Neuron (in vitro differentiated cells): ENCODE data around the gene TRMT13.

Source experiments
- H2AFZ ChIP-seq: one replicate; pipeline ENCODE4 v1.6.1; 2013; ENCODE audit warnings: low read depth, mild to moderate bottlenecking, inconsistent platforms, low read length, moderate library complexity
- H3K27me3 ChIP-seq: one replicate; pipeline ENCODE4 v1.6.1; 2013; ENCODE audit warnings: low read length; ENCODE audit not compliant: insufficient read depth
- H3K36me3 ChIP-seq: one replicate; pipeline ENCODE4 v1.6.1; 2013; ENCODE audit warnings: low read length; ENCODE audit not compliant: insufficient read depth
- H3K4me1 ChIP-seq: one replicate; pipeline ENCODE4 v1.6.1; 2013; ENCODE audit warnings: low read length; ENCODE audit not compliant: insufficient read depth
- H3K4me3 ChIP-seq: 2 replicates; pipeline ENCODE4 v1.5.1; 2013; ENCODE audit warnings: mild to moderate bottlenecking, low read length, moderate library complexity
- H3K9me3 ChIP-seq: one replicate; pipeline ENCODE4 v1.6.1; 2013; ENCODE audit warnings: low read length

Gene TRMT13, protein sequence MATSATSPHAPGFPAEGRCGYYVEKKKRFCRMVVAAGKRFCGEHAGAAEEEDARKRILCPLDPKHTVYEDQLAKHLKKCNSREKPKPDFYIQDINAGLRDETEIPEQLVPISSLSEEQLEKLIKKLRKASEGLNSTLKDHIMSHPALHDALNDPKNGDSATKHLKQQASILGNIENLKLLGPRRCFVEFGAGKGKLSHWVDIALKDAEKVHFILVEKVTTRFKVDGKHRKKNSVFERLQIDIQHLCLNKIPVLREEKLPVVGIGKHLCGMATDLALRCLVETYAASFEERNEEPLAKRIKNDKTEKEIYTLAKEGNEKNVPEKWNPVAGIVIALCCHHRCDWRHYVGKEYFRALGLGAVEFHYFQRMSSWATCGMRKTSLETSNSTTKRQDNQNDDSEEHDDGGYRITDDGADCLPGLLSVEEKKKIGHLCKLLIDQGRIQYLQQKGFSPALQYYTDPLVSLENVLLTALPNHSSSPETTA

DNA sequence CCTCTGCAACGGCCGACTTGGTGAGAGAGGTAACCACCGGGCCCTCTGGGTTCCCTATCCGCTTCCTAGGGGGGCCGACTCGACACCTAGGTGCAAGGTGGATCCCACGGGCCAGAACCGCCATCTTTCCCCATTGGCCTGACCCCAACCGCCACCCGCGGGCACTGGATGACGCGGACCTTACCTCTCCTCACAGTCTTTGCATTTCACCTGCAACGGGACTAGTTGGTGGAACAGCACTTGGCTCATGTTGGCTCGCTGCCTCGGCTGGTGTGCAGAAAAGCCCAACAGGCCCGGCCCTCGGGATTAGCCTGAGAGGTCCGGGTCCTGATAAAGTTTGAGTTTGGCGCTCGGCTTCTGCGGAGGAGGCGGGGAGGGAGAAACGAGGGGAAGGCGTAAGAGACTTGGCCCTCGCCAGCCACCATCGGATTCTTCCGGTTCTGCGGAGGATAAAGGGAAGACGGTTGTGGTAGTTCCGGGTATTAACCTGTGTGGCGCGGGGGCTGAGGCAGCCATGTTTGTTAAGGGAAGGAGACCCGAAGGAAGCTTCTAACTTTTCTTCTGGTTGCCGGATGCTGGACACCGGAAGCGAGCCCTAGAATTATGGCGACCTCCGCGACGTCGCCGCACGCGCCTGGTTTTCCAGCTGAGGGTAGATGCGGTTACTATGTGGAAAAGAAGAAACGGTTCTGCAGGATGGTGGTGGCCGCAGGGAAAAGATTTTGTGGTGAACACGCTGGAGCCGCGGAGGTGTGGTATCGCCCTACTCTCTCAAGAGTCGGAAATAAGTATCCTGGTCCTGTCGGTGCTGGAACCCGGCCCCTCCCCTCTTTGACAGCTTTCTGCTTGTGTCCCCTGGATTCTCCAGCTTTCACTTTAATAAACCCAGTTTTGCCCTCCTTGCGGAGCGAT lies at the start of gene TRMT13, which contains the start of gene SASS6:
Gene TRMT13 (plus strand): TSS at position 598 of the 912 bp plus-strand sequence. CDS start 6 bp downstream, at position 604.
Gene SASS6 (minus strand): TSS at position 365 of the 912 bp plus-strand sequence. CDS start 116 bp downstream, at position 249.
- Histone ChIP-seq H2AFZ (peak within 1 kb of the TSS; percentile 95), H3K9me3 (no peaks in the 10 kb centered on the region), H3K27me3 (no peaks in the 10 kb centered on the region), H3K36me3 (peaks cover 14% of the 10 kb centered on the region), H3K4me3 (peak within 1 kb of the TSS; percentile 89), H3K4me1 (peaks cover 16% of the 10 kb centered on the region)

DNA sequence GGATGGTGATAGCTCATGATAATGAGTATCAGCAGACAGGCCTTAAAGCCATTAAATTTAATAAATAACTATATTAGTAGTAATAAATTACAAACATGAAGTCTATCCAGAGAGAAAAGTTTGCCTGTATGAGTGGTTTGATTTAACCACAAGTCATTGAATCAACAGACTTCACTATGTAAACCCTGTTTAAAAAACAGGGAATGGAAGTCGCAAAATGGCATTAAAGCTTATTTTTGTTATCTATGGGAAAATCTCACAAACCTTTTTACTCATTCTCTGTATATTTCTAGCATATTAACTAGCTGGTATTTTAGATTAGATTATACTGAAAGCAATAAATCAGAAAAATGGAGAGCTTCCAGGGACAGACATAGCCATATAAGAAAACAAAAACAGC lies 45.6 kb upstream of the TRMT13 start:
- peaks cover 32% of the 10 kb centered on the region for H3K36me3 ChIP-seq

DNA sequence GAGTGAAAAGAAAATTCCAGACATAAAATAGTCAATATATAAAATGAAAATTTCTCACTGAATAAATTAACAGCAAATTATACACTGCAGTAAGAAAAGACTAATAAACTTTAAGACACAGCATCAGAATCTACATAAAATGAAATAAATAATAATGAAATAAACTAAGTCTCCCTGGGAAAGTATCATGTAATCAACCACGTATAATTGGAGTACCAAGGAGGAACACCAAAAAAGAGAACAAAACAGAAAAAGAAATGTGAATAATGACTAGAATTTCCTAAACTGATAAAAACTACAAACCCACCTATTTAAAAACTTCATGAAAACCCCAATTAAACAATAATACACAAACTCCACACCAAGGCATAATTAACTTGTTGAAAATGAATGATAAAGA lies 43.9 kb upstream of the TRMT13 start:
- no peak overlapping the region for H2AFZ ChIP-seq
- no peaks in the 10 kb centered on the region for H3K9me3 ChIP-seq
- H3K4me3 ChIP-seq, result no peak overlapping the region
- H3K4me1 ChIP-seq, result no peaks in the 10 kb centered on the region
- H3K36me3 ChIP-seq, result peaks cover 26% of the 10 kb centered on the region
- no peaks in the 10 kb centered on the region for H3K27me3 ChIP-seq

More for the DNA sequence above, 45.6 kb upstream of the TRMT13 start:
- H3K9me3 ChIP-seq, result no peaks in the 10 kb centered on the region
- no peaks in the 10 kb centered on the region for H3K27me3 ChIP-seq
- H3K4me1 ChIP-seq, result no peaks in the 10 kb centered on the region
- H2AFZ ChIP-seq, result no peak overlapping the region
- H3K4me3 ChIP-seq, result no peak overlapping the region

DNA sequence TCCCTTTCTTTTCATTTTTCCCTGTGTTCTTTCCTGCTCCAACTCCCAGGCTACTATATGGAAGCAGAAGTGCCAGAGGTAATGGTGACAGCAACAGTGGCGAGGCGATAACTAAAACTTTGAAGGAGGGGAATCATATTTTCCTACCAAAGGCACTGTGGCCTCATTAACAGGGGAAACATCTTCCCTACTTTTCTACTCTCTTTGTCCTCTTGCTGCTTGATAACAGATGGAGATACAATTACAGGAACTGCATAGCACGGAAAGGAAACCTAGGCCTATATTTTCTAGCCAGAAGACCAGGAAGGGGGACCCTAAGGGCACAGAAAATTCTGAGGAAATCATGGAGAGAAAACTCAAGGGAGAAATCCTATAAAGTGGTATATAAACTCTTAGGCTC lies 42.5 kb upstream of the TRMT13 start:
- Histone ChIP-seq H3K4me1 (no peaks in the 10 kb centered on the region), H3K36me3 (peaks cover 18% of the 10 kb centered on the region), H3K27me3 (no peaks in the 10 kb centered on the region), H3K9me3 (no peaks in the 10 kb centered on the region), H3K4me3 (no peak overlapping the region), H2AFZ (no peak overlapping the region)

DNA sequence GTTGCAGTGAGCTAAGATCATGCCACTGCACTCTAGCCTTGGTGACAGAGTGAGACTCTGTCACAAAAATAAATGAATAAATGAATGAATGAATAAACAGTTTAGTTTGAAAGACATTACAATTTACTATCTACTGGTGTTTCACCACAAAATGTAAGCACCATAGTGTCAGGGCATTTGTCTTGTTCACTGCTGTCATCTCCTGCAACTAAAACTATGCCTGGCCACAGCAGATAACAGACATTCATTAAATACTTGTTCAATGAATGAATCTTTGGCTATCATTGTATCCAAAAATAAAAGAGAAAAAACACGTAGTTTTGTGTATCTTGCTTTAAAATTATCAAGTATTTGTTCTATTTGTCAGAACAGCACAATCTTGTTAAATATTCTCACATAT lies 32.8 kb upstream of the TRMT13 start:
- peaks cover 51% of the 10 kb centered on the region for H3K36me3 ChIP-seq
- H3K4me3 ChIP-seq, result no peak overlapping the region

DNA sequence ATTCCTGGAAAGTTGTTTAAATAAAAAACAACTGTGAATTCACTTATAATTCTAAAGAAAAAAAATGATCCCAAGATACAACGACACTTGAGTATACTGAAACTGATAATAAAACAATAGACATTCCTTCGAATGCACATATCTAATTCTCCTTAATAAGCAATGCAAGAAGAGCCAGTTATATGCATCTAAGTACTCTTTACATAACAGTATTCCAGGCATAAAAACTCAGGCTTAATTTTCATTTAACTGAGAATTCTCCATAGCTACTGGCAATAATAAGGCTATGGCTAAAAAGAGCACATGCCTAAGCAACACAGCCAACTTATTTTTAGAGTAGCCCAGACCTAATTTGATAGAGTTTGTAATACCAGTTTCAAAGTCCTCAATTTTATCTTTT lies 31.4 kb upstream of the TRMT13 start:
- Histone ChIP-seq H3K36me3 (peaks cover 60% of the 10 kb centered on the region), H3K4me1 (no peaks in the 10 kb centered on the region)

More for the DNA sequence above, 32.8 kb upstream of the TRMT13 start:
- Histone ChIP-seq H3K27me3 (no peaks in the 10 kb centered on the region), H3K4me1 (no peaks in the 10 kb centered on the region), H3K9me3 (peaks cover 2% of the 10 kb centered on the region), H2AFZ (no peak overlapping the region)

DNA sequence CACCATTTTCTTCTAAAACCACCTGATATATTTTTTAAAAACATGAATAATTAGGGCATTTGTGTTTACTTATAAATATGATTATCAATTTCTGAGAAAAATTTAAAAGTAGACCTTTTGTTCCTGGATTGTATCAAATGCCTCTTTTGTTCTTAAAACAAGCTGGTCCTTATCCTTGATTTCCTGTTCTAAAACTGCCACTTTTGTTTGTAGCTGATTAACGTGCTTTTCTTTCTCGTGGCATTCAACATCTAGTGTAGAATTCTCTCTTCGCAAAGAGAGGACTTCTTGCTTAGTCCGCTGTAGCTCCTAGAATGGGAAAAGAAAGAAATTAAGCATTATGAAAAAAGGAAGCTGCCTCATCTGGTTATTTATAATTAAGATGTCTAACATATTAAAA lies 25.3 kb upstream of the TRMT13 start:
- Histone ChIP-seq H3K36me3 (peaks cover 47% of the 10 kb centered on the region), H3K4me3 (no peak overlapping the region), H2AFZ (no peak overlapping the region), H3K4me1 (no peaks in the 10 kb centered on the region), H3K27me3 (no peaks in the 10 kb centered on the region), H3K9me3 (no peaks in the 10 kb centered on the region)

More for the DNA sequence above, 31.4 kb upstream of the TRMT13 start:
- Histone ChIP-seq H3K9me3 (peaks cover 2% of the 10 kb centered on the region), H2AFZ (no peak overlapping the region), H3K27me3 (no peaks in the 10 kb centered on the region), H3K4me3 (no peak overlapping the region)

DNA sequence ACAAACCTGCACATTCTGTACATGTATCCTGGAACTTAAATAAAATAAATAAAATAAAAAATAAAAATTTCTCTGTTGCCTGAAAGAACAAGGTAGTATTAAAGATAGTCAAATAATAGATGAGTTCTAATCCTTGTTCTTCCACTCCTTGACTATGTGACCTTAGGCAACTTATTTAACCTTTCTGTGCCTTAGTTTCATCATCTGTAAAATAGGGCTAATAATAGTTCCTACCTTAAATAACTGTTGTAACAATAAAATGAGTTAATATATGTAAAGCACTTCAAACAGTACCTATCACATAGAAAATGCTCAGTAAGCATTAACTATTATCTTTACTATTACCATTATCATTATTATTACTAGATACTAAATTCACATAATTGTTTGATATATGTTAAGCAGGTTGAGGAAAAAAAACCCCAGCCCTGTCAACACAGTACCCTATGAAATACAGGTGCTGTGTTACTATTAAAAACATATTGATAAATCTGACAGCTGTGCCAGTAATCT lies 23.4 kb upstream of the TRMT13 start:
- Histone ChIP-seq H3K27me3 (no peaks in the 10 kb centered on the region), H3K4me1 (no peaks in the 10 kb centered on the region), H3K4me3 (no peak overlapping the region), H3K36me3 (peaks cover 32% of the 10 kb centered on the region), H2AFZ (no peak overlapping the region), H3K9me3 (no peaks in the 10 kb centered on the region)

DNA sequence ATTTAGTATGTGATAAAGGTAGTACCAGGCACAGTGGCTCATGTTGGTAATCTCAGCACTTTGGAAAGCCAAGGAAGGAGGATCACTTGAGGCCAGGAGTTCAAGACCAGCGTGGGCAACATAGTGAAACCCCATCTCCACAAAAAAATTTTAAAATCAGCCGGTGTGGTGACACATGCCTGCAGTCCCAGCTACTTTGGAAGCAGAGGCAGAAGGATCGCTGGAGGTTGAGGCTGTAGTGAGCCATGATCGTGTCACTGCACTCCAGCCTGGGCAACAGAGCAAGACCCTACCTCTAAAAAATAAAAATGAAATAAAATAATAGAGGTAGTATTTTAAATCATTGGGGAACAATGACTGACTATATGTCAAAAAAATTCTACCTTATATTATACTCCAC lies 17.4 kb upstream of the TRMT13 start:
- no peaks in the 10 kb centered on the region for H3K4me1 ChIP-seq
- no peak overlapping the region for H3K4me3 ChIP-seq
- peaks cover 15% of the 10 kb centered on the region for H3K36me3 ChIP-seq
- no peak overlapping the region for H2AFZ ChIP-seq
- H3K27me3 ChIP-seq, result no peaks in the 10 kb centered on the region
- no peaks in the 10 kb centered on the region for H3K9me3 ChIP-seq

DNA sequence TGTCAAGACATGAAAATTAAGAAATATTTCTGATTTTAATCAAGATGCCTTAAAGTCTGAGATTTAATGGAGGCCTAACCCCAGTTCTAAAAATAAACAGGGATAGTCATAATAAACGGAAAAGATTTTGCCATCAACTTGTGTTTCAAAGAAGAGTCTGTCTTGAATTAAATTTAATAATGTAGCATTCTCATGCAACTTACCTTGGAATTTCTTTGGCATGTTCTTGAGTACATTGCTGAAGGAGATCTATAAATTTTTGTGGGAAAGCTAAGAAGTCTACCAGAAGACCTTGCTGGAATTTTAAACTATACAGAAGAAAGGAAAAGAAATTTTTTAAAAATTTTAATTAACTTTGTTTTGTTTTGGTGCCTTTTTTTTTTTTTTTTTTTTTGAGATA lies 10.8 kb upstream of the TRMT13 start:
- Histone ChIP-seq H3K4me1 (no peaks in the 10 kb centered on the region), H3K9me3 (no peaks in the 10 kb centered on the region), H3K4me3 (no peak overlapping the region), H3K36me3 (peaks cover 16% of the 10 kb centered on the region), H2AFZ (no peak overlapping the region), H3K27me3 (no peaks in the 10 kb centered on the region)

DNA sequence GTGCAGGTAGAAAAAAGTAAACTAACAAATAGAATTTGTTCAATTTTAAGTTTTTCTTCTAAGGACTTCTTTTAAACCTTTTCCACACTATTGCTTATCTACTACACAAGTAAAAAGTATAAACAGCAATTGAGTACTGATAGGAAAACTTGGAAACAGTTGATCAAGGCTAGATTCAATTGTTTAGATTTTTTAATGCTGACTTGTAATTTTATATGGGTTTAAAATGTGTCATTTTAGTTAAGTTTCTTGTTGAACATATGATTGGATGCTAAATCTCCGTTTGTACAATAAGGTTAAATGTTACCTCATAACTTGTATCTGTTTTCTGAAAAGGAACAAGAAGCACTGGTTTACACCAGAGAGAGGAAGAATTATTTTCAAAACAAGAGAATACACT lies 5.7 kb upstream of the TRMT13 start:
- Histone ChIP-seq H3K36me3 (peaks cover 5% of the 10 kb centered on the region), H3K9me3 (no peaks in the 10 kb centered on the region), H2AFZ (no peak overlapping the region), H3K27me3 (no peaks in the 10 kb centered on the region), H3K4me1 (peaks cover 9% of the 10 kb centered on the region), H3K4me3 (no peak overlapping the region)

DNA sequence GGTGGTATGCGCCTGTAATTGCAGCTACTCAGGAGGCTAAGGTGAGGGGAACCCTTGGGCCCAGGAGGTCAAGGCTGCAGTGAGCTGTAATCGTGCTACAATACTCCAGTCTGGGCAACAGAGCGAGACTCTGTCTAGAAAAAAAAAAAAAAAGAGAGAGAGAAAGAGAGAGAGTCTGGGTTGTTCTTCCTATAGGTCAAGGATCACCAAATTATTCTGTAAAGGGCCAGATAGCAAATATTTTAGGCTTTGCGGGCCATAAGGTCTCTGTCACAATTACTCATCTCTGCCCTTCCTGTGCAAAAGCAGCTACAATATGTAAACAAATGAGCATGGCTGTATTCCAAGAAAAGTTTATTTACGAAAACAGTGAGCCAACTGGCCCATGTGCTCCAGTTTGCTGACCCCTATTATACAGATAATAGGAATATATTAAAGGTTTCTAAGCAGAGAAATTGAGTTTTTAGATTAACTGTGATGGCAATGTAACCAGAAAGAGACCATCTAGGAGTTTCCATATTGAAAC lies 2.3 kb upstream of the TRMT13 start:
- Histone ChIP-seq H3K36me3 (peaks cover 2% of the 10 kb centered on the region), H3K9me3 (no peaks in the 10 kb centered on the region), H3K27me3 (no peaks in the 10 kb centered on the region), H3K4me1 (peaks cover 16% of the 10 kb centered on the region), H2AFZ (no peak overlapping the region), H3K4me3 (no peak overlapping the region)
